Keratinocyte (primary cell): ENCODE measurements around the gene IGF2BP2. TPM values are rescaled to one million over a fixed set of nuclear protein-coding genes. Genes with fewer than 3 reads are reported as not detected.

ENCODE experiments used
- DNase-seq: peaks from one replicate; pipeline ENCODE4 v3.0.0-alpha.2; 2011; ENCODE audit warnings: low read depth, missing footprints, low spot score
- FAIRE-seq: peaks from 2 replicates; lab custom pipeline; 2011; peaks lifted over from hg19 to GRCh38; lab: Jason Lieb, UNC
- H2AFZ ChIP-seq: 2 replicates; pipeline ENCODE4 v1.6.0; 2012; ENCODE audit warnings: low read length, control low read depth, inconsistent platforms; ENCODE audit not compliant: control insufficient read depth
- H3K27ac ChIP-seq: 2 replicates; pipeline ENCODE4 v1.5.1; 2011; ENCODE audit warnings: low read length; ENCODE audit not compliant: control insufficient read depth, insufficient read depth
- H3K27me3 ChIP-seq: 3 replicates; pipeline ENCODE4 v1.6.0; 2011; ENCODE audit warnings: low read length; ENCODE audit not compliant: control insufficient read depth, insufficient read depth; ENCODE audit errors: extremely low read depth
- H3K36me3 ChIP-seq, 2 experiments: 2 replicates in 1 of 2; 3 replicates in 1 of 2; pipeline ENCODE4 v1.5.1; 2011; ENCODE audit warnings: low read length in 2 of 2, mild to moderate bottlenecking in 1 of 2; ENCODE audit not compliant: control insufficient read depth in 2 of 2, insufficient read depth in 2 of 2; ENCODE audit errors: extremely low read depth in 1 of 2
- H3K4me1 ChIP-seq: 3 replicates; pipeline ENCODE4 v1.5.1; 2011; ENCODE audit warnings: low read length; ENCODE audit not compliant: control insufficient read depth, insufficient read depth; ENCODE audit errors: extremely low read depth
- H3K4me2 ChIP-seq: 3 replicates; pipeline ENCODE4 v1.6.0; 2011; ENCODE audit warnings: low read depth, low read length; ENCODE audit not compliant: control insufficient read depth, insufficient read depth; ENCODE audit errors: extremely low read depth
- H3K4me3 ChIP-seq, 3 experiments: fragments of 200-600 bp in 1 of 3; sonication (generic) in 1 of 3; 2 replicates in 2 of 3; 3 replicates in 1 of 3; pipeline ENCODE4 v1.5.1; 2011 to 2016; ENCODE audit warnings: low read length in 3 of 3, mild to moderate bottlenecking in 3 of 3, control low read depth in 2 of 3, inconsistent platforms in 1 of 3, low read depth in 1 of 3, mixed read lengths in 1 of 3, mixed run types in 1 of 3, moderate library complexity in 1 of 3; ENCODE audit not compliant: control insufficient read depth in 2 of 3, insufficient read depth in 2 of 3; ENCODE audit errors: extremely low read depth in 1 of 3
- H3K79me2 ChIP-seq: 2 replicates; pipeline ENCODE4 v1.6.0; 2012; ENCODE audit warnings: low read length; ENCODE audit not compliant: control insufficient read depth, insufficient read depth
- H3K9ac ChIP-seq: 3 replicates; pipeline ENCODE4 v1.6.0; 2011; ENCODE audit warnings: low read length; ENCODE audit not compliant: control insufficient read depth, insufficient read depth; ENCODE audit errors: extremely low read depth
- H3K9me1 ChIP-seq: 3 replicates; pipeline ENCODE4 v1.6.0; 2011; ENCODE audit warnings: low read length; ENCODE audit not compliant: control insufficient read depth, insufficient read depth; ENCODE audit errors: extremely low read depth
- H3K9me3 ChIP-seq: 2 replicates; pipeline ENCODE4 v1.5.1; 2012; ENCODE audit warnings: low read depth, low read length; ENCODE audit not compliant: control insufficient read depth
- H4K20me1 ChIP-seq: 3 replicates; pipeline ENCODE4 v1.6.0; 2011; ENCODE audit warnings: low read length; ENCODE audit not compliant: control insufficient read depth, insufficient read depth; ENCODE audit errors: extremely low read depth
- EZH2 ChIP-seq: IDR thresholded peaks from one replicate; pipeline ENCODE4 v1.6.1; 2012; ENCODE audit warnings: inconsistent platforms, mild to moderate bottlenecking, low read length, moderate library complexity
- dilution Hi-C: fragments of 300-500 bp; cut with MboI; formaldehyde crosslinking; loops from one replicate; pipeline ENCODE4 v1.7.0; 2020; ENCODE audit warnings: low sequenced_read_pairs; ENCODE audit not compliant: extremely low pct_ligation_motif_present
- polyA plus RNA-seq, 5 experiments: library from polyadenylated mRNA; depleted of rRNA in 3 of 5; stranded (reverse) in 3 of 5; stranded (forward) in 1 of 5; unstranded in 1 of 5; fragments of >200 nt; gene quantifications; 1 replicate in 1 of 5; 2 replicates in 3 of 5; 3 replicates in 1 of 5; pipeline versions ENCODE4 v1.2.1 to v1.2.3, GENCODE V29; 2011 to 2012; ENCODE audit warnings: missing spikeins in 2 of 5, low read depth in 1 of 5, low replicate concordance in 1 of 5
- TF ChIP-seq, protein P1 (sequence below), 3 experiments: IDR thresholded peaks in 1 of 3; conservative IDR thresholded peaks in 1 of 3; optimal IDR thresholded peaks in 1 of 3; 2 replicates in 2 of 3; 3 replicates in 1 of 3; pipeline versions ENCODE3 to v1.5.1; 2011; ENCODE audit warnings: low read length in 3 of 3, mild to moderate bottlenecking in 3 of 3, moderate library complexity in 2 of 3, control low read depth in 1 of 3, inconsistent platforms in 1 of 3; ENCODE audit not compliant: insufficient read depth in 2 of 3; ENCODE audit errors: extremely low read depth in 1 of 3

Gene IGF2BP2
- polyA plus RNA-seq, 1 donor (not counting 4 experiments of a cell fraction or from before 2014, with no cell fraction given), result 21.2 TPM

DNA sequence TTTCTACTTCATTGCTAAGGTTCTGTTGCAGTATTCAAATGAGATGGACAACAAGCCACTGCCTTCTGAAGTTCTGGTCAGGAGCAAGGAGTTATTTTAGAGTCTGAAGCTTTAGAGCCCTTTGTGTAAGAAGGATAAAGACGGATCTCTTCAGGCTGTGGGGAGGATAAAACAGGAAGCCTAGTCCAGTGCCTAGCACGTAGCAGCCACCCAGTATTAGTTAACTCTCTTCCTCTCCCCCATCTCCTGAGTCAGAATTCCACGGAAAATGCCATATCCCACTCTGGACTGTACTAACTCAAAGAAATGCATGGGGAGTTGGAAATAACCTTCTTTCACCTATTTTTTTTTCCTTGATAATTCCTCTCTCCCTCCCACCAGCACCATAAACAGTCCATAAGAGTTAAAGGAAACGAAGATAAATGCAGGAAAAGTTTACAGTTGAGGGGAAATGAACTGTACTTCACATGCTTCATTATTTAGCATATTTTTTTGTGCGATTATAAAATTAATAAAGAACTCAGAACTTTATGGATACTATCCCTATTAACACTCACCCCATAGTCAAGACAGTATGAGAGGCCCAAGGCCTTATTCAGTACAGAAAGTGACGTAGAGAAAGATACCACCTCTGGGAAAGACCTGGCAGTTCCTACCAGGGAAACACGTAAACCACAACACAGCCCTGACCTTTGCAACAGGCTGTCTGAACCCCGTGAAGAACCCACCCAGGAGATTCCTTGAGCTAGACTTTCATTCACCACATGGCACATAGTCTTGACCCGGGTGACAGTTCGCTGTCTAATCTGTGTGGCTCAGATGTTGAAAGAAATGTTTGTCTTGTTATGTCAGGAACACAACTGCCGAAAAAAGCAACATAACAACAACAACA is 9.2 kb downstream of the IGF2BP2 start:
- Histone ChIP-seq H3K4me3 (peak overlapping the region in 1 of 3 experiments; percentile 24), H3K4me1 (peaks cover 45% of the 10 kb centered on the region), H3K9me3 (no peaks in the 10 kb centered on the region), H3K79me2 (peaks cover 99% of the 10 kb centered on the region), H3K27me3 (no peaks in the 10 kb centered on the region), H4K20me1 (peaks cover 7% of the 10 kb centered on the region), H3K27ac (peak overlapping the region; percentile 19), H3K9me1 (peaks cover 3% of the 10 kb centered on the region), H3K9ac (no peak overlapping the region), H3K4me2 (peak overlapping the region; percentile 61), H2AFZ (no peak overlapping the region), H3K36me3 (peaks cover 6 to 11% of the 10 kb centered on the region in 2 experiments)
- no peak for TF ChIP-seq EZH2
- TF ChIP-seq, protein P1, sequence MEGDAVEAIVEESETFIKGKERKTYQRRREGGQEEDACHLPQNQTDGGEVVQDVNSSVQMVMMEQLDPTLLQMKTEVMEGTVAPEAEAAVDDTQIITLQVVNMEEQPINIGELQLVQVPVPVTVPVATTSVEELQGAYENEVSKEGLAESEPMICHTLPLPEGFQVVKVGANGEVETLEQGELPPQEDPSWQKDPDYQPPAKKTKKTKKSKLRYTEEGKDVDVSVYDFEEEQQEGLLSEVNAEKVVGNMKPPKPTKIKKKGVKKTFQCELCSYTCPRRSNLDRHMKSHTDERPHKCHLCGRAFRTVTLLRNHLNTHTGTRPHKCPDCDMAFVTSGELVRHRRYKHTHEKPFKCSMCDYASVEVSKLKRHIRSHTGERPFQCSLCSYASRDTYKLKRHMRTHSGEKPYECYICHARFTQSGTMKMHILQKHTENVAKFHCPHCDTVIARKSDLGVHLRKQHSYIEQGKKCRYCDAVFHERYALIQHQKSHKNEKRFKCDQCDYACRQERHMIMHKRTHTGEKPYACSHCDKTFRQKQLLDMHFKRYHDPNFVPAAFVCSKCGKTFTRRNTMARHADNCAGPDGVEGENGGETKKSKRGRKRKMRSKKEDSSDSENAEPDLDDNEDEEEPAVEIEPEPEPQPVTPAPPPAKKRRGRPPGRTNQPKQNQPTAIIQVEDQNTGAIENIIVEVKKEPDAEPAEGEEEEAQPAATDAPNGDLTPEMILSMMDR (optimal IDR thresholded peaks at IDR 0.05 in 1 of 3, IDR thresholded peaks at IDR 0.05 in 1 of 3, conservative IDR thresholded peaks at IDR 0.05 in 1 of 3; ENCODE audit: extremely low read depth in 1 of 3, insufficient read depth in 2 of 3, low read length in 3 of 3), result no peak
- DNase-seq (no peak), FAIRE-seq (peak; percentile 74)
- dilution Hi-C loops, result no loop called here

DNA sequence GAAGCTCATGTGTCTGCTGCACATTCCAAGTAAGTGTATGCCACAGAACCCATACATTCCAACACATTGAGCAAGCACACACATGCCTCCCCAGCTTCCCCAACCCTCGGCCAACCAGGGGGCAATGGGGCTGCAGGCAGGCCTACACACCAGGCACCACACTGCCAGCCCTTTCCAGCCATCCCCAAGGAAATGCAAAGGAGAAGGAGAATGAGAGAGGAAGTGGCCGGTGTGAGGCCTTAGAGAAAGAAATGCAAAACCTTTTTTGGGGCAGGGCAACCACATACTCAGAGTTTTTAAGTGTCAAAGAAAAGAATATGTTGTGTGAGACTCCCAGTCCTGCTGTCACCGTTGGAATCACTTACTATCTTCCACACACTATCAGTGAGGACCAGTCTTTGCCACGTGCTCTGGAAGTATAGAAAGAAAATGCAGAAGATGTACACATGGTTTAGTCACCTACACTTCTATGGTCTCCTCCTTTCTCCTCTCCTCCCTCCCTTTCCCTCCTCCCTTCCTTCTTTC is 11.1 kb downstream of the IGF2BP2 start:
- peak; percentile 95 for FAIRE-seq
- peaks cover 12% of the 10 kb centered on the region for H4K20me1 ChIP-seq
- H2AFZ ChIP-seq, result no peak overlapping the region
- H3K27me3 ChIP-seq, result no peaks in the 10 kb centered on the region
- H3K4me3 ChIP-seq, result peak overlapping the region in 1 of 3 experiments; percentile 37
- H3K79me2 ChIP-seq, result peaks cover 98% of the 10 kb centered on the region
- H3K9me1 ChIP-seq, result peaks cover 3% of the 10 kb centered on the region
- peak overlapping the region; percentile 1 for H3K9ac ChIP-seq
- TF ChIP-seq, protein P1 (optimal IDR thresholded peaks at IDR 0.05 in 1 of 3, IDR thresholded peaks at IDR 0.05 in 1 of 3, conservative IDR thresholded peaks at IDR 0.05 in 1 of 3; ENCODE audit: extremely low read depth in 1 of 3, insufficient read depth in 2 of 3, low read length in 3 of 3), result no peak
- TF ChIP-seq EZH2, result no peak
- no peak for DNase-seq
- H3K4me1 ChIP-seq, result peaks cover 42% of the 10 kb centered on the region
- H3K36me3 ChIP-seq, result peaks cover 6 to 11% of the 10 kb centered on the region in 2 experiments
- peak overlapping the region; percentile 16 for H3K27ac ChIP-seq
- dilution Hi-C loops, result no loop called here
- no peaks in the 10 kb centered on the region for H3K9me3 ChIP-seq
- H3K4me2 ChIP-seq, result peak overlapping the region; percentile 65
